ENCODE results near the gene RAB40B. TPM values are rescaled to one million over a fixed set of nuclear protein-coding genes. Genes with fewer than 3 reads are reported as not detected.
"Not testable (repeated sequence)": the region's sequence is repeated elsewhere in the genome, so short reads cannot be mapped to it uniquely, and the experiment has no call there.

Gene RAB40B, protein sequence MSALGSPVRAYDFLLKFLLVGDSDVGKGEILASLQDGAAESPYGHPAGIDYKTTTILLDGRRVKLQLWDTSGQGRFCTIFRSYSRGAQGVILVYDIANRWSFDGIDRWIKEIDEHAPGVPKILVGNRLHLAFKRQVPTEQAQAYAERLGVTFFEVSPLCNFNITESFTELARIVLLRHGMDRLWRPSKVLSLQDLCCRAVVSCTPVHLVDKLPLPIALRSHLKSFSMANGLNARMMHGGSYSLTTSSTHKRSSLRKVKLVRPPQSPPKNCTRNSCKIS
- total RNA-seq: 1 to 10 TPM; 2.1 to 3.1 TPM

DNA sequence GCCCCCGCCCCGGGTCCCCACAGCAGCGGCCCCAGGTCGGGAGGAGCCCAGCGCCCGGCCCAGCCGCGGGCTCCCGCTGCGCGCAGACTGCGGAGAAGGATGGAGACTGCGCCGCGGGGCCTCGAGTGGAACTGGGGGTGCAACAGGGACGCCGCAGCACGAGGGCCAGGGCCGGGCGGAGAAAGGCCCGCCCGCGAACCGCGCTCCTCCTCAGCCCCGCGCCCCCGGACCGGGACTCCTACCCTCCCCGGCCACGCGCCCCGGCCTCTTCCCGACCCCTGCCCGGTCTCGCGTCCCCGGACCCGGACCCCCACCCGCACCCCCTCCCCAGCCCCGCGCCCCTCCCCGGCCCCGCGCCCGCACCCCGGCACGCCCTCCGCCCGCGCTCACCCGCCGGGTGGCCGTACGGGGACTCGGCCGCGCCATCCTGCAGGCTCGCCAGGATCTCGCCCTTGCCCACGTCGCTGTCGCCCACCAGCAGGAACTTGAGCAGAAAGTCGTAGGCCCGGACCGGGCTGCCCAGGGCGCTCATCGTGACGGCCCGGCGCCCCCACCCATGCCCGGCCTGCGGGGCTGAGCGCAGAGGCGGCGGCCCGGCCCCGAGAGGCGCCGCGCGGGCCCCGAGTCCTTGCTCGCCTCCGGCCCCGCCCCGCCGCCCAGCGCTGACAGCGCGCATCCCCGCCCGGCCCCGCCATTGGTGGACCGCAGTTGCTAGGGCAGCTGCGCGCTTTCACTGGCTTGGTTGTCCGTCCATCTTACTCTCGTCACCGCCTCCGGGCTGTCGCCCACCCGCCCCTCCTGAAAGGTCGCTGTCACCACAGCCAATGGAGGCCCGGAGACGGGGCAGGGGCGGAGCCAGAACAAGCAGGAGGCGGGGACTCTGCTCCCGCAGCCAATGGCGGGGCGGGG, at the start of gene RAB40B:
Gene RAB40B, minus strand, starts transcription at position 634 of the 909 bp plus-strand sequence. Its CDS starts 102 bp downstream, at position 532.
- Mint-ChIP-seq H3K4me1 (peaks cover 7% of the 10 kb centered on the region), H3K9me3 (peaks cover 13% of the 10 kb centered on the region), H3K36me3 (peaks cover 7% of the 10 kb centered on the region), H3K27me3 (peaks cover 8% of the 10 kb centered on the region), H3K4me3 (peak within 1 kb of the TSS; percentile 69), H3K27ac (no peak within 1 kb of the TSS)
- peak; percentile 98 for DNase-seq

DNA sequence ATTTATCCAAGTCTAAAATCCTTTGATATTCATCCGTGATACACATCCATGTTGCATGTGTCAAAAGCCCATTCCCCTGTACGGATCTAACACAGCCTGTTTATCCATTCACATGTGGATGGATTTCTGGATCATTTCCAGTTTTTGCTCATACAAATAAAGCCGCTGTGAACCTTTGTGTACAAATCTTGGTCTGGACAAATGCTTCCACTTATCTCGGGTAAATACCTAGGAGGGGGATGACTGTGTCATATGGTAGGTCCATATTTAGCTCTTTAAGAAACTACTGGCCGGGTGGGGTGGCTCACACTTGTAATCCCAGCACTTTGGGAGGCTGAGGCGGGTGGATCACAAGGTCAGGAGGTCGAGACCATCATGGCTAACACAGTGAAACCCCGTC, 47.0 kb upstream of the RAB40B start:
- Mint-ChIP-seq H3K27me3 (no peaks in the 10 kb centered on the region), H3K36me3 (peaks cover 36% of the 10 kb centered on the region), H3K9me3 (peaks cover 18% of the 10 kb centered on the region), H3K4me3 (no peak overlapping the region), H3K27ac (no peak overlapping the region), H3K4me1 (no peaks in the 10 kb centered on the region)
- no peak for DNase-seq

DNA sequence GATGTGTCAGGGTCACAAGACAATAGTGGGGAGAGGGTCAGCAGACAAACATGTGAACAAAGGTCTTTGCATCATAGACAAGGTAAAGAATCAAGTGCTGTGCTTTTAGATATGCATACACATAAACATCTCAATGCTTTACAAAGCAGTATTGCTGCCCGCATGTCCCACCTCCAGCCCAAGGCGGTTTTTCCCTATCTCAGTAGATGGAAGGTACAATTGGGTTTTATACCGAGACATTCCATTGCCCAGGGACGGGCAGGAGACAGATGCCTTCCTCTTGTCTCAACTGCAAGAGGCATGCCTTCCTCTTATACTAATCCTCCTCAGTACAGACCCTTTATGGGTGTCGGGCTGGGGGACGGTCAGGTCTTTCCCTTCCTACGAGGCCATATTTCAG, 46.2 kb upstream of the RAB40B start:
- peaks cover 24% of the 10 kb centered on the region for H3K9me3 Mint-ChIP-seq
- not testable (repeated sequence) for H3K4me3 Mint-ChIP-seq, DNase-seq, H3K4me1 Mint-ChIP-seq, H3K27me3 Mint-ChIP-seq, H3K27ac Mint-ChIP-seq
- H3K36me3 Mint-ChIP-seq: peaks cover 39% of the 10 kb centered on the region

DNA sequence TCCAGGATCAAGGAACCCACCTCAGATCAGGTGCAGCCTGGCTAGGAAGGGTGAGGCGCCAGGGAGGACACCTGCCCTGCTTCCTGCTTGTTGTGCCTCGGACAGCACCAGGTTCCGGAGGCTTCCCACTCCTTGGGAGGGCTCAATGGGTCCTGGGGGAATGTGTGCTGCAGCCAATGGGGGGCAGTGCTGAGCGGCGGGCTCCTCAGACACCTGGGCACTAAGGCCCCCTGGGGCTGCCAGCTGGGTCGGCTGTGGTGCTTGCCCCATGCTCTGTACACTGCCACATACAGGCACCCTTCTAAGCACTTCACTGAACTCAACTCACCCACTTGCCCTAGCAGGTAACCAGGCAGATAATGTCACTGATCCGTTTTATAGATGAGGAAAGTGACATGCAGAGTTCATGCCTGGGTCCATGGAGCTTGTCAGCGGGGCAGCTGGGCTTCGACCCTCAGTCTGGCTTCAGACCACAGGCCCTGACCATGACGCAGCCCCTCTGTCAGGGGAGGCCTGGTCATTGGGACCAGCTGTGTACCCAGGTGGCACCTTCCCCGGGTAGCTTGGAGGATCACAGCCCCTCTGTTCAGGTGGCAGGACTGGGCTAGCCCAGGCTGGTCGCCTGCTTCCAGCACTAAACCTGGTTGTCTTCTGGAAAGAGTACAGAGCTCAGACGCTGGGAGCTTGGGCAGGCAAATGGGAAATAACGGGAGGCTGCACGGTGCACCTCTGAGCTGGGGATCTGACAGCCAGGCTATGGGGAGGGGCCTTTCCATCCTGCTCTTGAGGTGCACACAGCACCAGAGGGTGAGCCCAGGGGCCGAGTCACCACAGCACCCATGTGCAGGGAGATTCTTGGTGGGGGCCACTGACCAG, 45.1 kb upstream of the RAB40B start:
- no peaks in the 10 kb centered on the region for H3K27me3 Mint-ChIP-seq
- no peak overlapping the region for H3K4me3 Mint-ChIP-seq
- no peaks in the 10 kb centered on the region for H3K4me1 Mint-ChIP-seq
- peaks cover 32% of the 10 kb centered on the region for H3K36me3 Mint-ChIP-seq
- peaks cover 24% of the 10 kb centered on the region for H3K9me3 Mint-ChIP-seq
- H3K27ac Mint-ChIP-seq: no peak overlapping the region
- no peak for DNase-seq

DNA sequence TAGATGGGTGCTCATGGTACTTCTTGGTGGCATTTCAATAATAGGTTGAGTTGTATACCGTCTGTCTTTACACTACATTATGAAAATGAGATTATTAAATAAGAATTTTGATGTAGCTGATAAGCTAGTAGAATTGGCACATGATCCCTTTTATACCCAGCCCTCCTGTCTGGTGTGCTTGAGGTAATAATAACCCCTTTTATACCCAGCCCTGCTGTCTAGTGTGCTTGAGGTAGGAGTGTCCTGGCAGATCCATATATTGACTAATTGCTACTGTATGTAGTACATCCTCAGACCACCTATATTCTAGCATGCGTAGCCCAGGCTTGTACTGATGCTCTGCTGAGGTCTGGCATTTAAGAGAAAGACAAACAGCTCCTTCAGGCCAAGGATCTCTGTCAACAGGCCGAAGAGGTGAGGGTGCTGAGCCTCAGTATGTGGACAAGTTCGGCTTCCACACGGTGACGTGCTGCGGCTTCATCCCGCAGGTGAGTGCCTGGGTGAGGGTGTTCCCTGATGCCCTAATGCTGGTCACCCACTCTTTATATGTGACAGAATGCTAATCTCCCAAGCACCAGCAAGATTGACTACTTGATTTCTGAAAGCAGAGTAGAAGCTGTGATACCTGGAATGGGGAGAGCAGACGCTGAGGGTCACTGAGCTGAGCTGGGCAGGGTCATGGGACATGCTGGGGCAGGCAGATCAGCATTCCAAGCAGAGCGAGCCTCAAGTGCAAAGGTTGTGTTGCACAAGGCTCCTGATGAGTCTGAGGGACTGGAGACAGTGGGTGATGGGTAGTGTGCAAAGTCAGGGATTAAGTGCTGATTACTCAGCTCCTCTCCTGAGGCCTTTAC, 42.6 kb upstream of the RAB40B start:
- Mint-ChIP-seq H3K27ac (no peak overlapping the region), H3K27me3 (peaks cover 2% of the 10 kb centered on the region), H3K4me3 (no peak overlapping the region), H3K4me1 (no peaks in the 10 kb centered on the region), H3K9me3 (peaks cover 19% of the 10 kb centered on the region), H3K36me3 (peaks cover 29% of the 10 kb centered on the region)
- no peak for DNase-seq

DNA sequence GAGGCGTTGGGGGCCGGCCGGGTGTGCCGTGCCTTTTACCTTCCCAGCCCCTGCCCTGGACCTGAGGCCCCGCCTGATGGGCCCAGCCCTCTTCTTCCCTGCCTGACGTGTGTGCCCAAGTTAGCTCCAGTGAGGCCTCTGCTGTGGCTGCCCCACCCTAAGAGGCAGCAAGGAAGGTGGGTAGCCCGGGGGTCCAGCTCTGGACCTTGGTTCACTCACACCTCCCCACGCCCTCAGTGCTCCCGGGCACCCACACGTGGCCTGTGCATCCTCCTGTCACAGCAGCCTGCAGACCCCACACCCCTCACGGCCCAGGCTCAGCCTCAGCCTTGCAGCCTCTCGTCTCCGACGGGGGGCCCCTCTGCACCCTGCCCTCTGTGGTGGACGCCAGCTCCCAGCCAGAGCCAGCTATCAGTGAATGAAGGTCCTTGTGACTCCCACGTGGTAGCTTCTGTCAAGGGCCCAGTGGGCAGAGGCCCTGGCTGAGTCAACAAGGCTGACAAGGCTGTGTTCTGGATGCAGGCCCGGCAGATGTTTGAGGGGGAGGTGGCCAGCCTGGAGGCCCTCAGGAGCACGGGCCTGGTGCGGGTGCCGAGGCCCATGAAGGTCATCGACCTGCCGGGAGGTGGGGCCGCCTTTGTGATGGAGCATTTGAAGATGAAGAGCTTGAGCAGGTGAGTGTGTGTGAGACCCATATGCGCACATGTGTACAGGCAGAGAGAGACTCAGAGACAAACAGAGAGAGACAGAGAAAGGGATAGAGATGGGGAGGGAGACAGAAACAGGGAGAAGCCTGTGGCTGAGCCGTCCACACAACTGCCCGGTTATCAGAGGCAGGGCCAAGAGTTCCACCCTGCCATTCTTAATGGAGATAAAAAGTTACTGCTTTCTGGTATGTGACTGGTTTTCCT, 39.7 kb upstream of the RAB40B start:
- H3K9me3 Mint-ChIP-seq: peaks cover 17% of the 10 kb centered on the region
- no peaks in the 10 kb centered on the region for H3K4me1 Mint-ChIP-seq
- H3K27ac Mint-ChIP-seq: no peak overlapping the region
- peaks cover 42% of the 10 kb centered on the region for H3K36me3 Mint-ChIP-seq
- peaks cover 3% of the 10 kb centered on the region for H3K27me3 Mint-ChIP-seq
- no peak overlapping the region for H3K4me3 Mint-ChIP-seq
- DNase-seq: no peak

DNA sequence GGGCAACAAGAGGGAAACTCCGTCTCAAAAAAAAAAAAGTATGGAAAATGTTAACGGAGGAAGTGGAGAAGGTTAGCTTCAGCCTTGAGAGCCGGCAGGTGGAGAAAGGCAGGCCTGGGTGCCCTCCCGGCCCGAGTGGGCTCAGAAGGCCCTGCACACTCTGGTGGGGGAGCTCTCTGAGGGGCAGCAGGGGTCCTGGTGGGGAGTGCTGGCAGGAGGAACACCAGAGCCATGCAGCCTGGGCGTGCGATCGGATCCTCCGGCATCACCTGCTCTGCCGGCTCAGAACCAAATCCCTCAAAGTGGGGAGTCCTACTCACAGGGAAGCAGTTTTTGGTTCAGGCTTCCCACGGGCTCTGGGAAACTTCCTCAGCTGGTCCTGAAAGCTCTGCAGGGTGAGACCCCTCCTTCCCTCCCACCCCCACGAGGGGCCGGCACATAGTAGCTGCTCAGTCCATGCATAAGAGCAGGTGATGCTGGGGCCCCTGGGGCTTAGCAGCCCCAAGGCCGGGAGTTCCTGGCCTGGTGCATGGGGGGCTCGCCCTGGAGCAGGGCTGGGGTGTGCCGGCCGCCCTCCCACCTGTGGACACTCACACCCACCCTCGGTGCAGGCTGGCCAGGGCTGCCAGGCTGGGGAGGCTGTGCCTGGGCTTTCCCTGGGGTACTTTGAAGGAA, 38.1 kb upstream of the RAB40B start:
- no peak for DNase-seq
- H3K36me3 Mint-ChIP-seq: peaks cover 35% of the 10 kb centered on the region
- peaks cover 3% of the 10 kb centered on the region for H3K27me3 Mint-ChIP-seq
- H3K27ac Mint-ChIP-seq: no peak overlapping the region
- H3K4me1 Mint-ChIP-seq: no peaks in the 10 kb centered on the region
- H3K9me3 Mint-ChIP-seq: peaks cover 16% of the 10 kb centered on the region
- no peak overlapping the region for H3K4me3 Mint-ChIP-seq

DNA sequence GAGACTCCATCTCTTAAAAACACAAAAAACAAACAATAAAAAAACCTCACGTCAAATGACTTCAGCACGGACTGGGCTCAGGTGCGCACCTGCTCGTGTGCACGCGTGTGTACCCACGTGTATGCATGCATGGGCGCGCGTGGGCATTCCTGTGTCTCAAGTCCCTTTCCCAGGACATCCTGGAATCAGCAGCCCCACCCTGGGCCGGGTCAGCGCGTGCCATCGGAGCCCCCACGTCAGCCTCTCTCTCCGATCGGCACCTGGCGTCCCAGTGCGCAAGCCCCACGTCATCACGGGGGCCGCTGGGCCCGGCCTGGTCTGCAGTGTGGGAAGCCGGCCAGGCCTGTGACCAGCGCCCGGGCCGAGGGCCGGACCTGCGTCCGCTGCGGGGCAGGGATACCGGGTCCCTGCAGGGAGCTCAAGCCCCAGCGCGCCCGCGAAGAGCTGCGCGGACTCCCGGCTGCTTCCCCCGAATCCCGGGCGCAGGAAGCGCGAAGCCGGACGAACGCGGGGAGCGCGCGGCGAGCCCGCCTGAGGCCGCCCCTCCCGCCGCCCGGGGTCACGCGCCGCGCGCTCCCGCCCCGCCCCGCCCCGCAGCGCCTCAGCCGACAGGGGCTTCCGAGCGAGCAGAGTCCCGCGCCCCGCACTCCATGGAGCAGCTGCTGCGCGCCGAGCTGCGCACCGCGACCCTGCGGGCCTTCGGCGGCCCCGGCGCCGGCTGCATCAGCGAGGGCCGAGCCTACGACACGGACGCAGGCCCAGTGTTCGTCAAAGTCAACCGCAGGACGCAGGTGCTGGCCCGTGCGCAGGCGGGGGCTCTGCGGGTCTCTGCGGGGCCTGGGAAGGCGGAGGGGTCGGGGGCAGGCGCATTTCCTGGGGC, 36.7 kb upstream of the RAB40B start, which contains the start of gene FN3K:
Gene FN3K, plus strand, starts transcription at position 629 of the 880 bp plus-strand sequence. Its CDS starts 22 bp downstream, at position 651.
- peaks cover 3% of the 10 kb centered on the region for H3K27me3 Mint-ChIP-seq
- DNase-seq: peak; percentile 44
- peaks cover 4% of the 10 kb centered on the region for H3K9me3 Mint-ChIP-seq
- H3K4me3 Mint-ChIP-seq: peak within 1 kb of the TSS; percentile 51
- H3K36me3 Mint-ChIP-seq: peaks cover 25% of the 10 kb centered on the region
- no peaks in the 10 kb centered on the region for H3K4me1 Mint-ChIP-seq
- H3K27ac Mint-ChIP-seq: no peak within 1 kb of the TSS

DNA sequence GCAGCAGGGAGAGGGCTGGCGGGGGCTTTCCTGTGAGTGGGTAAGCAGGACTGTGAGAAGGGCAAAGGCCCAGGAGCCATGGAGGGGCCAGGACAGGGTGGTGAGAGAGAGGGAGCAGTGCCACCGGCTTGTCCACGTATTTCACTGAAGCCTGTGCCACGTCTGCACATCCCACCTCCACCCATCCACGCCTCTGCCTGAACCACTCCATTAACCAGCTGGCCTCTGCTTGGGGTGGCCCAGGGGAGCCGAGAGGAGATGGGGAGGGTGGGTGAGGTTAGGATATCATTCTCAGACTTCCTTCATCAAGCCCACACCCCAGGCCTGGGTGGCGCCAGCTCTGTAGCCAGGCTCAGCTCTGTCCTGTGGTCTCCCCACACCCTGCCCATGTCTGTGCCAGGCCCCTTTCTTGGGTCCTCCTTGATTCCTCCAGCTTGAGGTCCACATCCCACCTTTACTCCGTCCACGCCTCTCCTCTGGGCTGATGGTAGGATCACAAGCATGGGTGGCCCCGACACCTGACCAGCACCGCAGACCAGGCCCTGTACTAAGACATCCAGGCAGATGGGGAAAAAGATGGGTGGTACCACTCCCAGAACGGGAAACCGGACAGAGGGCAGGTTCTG, 33.7 kb upstream of the RAB40B start:
- H3K27me3 Mint-ChIP-seq: peaks cover 3% of the 10 kb centered on the region
- H3K27ac Mint-ChIP-seq: no peak overlapping the region
- no peaks in the 10 kb centered on the region for H3K4me1 Mint-ChIP-seq
- H3K4me3 Mint-ChIP-seq: no peak overlapping the region
- H3K9me3 Mint-ChIP-seq: no peaks in the 10 kb centered on the region
- peaks cover 19% of the 10 kb centered on the region for H3K36me3 Mint-ChIP-seq
- DNase-seq: no peak

DNA sequence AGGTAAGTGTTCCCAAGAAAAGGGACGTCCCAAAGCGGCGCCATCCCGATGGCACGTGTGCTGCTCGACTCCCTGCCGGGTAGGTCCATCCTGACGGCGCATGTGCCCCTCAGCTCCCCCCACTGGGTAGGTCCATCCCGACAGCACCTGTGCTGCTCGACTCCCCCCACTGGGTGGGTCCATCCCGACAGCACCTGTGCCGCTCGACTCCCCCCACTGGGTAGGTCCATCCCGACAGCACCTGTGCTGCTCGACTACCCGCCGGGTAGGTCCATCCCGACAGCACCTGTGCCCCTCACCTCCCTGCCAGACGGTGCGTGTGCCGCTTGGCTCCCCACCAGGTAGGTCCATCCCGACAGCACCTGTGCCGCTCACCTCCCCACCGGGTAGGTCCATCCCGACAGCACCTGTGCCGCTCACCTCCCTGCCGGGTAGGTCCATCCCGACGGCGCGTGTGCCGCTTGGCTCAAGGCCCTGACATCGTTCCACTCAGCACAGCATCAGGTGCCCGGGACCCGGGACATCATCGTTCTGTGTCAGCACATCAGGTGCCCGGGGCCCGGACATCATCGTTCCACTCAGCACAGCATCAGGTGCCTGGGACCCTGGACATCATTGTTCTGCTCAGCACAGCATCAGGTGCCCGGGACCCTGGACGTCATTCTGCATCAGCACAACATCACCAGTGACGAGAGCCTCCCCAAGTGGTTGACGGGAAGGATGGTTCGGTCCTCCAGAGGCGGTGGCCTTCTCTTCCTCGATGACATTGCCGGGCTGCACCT, 31.2 kb upstream of the RAB40B start:
- Mint-ChIP-seq H3K27me3 (no peaks in the 10 kb centered on the region), H3K36me3 (peaks cover 20% of the 10 kb centered on the region), H3K4me1 (no peaks in the 10 kb centered on the region), H3K27ac (no peak overlapping the region), H3K4me3 (no peak overlapping the region), H3K9me3 (no peaks in the 10 kb centered on the region)
- DNase-seq: no peak

DNA sequence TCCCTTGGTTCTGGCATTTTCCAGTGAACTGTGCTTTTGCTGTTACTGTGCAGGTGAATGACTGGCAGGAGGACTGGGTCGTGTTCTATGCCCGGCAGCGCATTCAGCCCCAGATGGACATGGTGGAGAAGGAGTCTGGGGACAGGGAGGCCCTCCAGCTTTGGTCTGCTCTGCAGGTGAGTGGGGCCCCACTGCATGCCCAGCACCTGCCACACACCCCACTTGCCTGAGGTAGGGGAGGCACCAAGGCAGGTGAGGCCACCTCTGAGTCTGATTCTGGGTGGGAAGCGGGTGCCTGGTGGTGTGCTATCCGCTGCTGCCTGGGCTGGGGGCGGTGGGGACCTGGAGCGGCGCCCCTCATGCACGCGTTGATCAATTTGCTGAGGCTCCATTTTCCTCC, 27.9 kb upstream of the RAB40B start:
- H3K4me1 Mint-ChIP-seq: no peaks in the 10 kb centered on the region
- no peaks in the 10 kb centered on the region for H3K9me3 Mint-ChIP-seq
- H3K27me3 Mint-ChIP-seq: no peaks in the 10 kb centered on the region
- DNase-seq: no peak
- H3K36me3 Mint-ChIP-seq: peaks cover 14% of the 10 kb centered on the region
- no peak overlapping the region for H3K4me3 Mint-ChIP-seq
- no peak overlapping the region for H3K27ac Mint-ChIP-seq
